CD4-positive, alpha-beta T cell treated with Interleukin-12 subunit alpha and Interleukin-12 subunit beta, for 1 hour (primary cell): ENCODE measurements around the gene CEP43.

Experiments
- DNase-seq: peaks from one replicate; pipeline ENCODE4 v3.0.0-alpha.2; 2020

The CEP43 gene

GRCh38 chr6:167015302-167015701 lies 16.1 kb downstream of the CEP43 start:
- no peak for DNase-seq

- no peak for DNase-seq
Measured at GRCh38 chr6:167020206-167020605, 21.0 kb downstream of the CEP43 start.

- no peak for DNase-seq
Measured at GRCh38 chr6:167027308-167027707, 28.1 kb downstream of the CEP43 start.

- DNase-seq: no peak
Measured at GRCh38 chr6:167027772-167028171, 28.6 kb downstream of the CEP43 start.

GRCh38 chr6:167030222-167031072 lies 31.2 kb downstream of the CEP43 start:
- no peak for DNase-seq

GRCh38 chr6:167031082-167031709 lies 32.0 kb downstream of the CEP43 start:
- DNase-seq: no peak

GRCh38 chr6:167034056-167034455 lies 34.9 kb downstream of the CEP43 start:
- no peak for DNase-seq

GRCh38 chr6:167037762-167038161 lies 38.6 kb downstream of the CEP43 start:
- DNase-seq: no peak

- no peak for DNase-seq
Measured at GRCh38 chr6:167044696-167045095, 45.5 kb downstream of the CEP43 start.

GRCh38 chr6:167045828-167046580 lies 46.8 kb downstream of the CEP43 start:
- DNase-seq: no peak

- no peak for DNase-seq
Measured at GRCh38 chr6:167046861-167047495, 47.8 kb downstream of the CEP43 start.

GRCh38 chr6:167047554-167047953 lies 48.4 kb downstream of the CEP43 start:
- peak; percentile 53 for DNase-seq
